Adrenal gland (tissue), 12 donors: Measurements from ENCODE around the gene PLXNA4. TPM values are rescaled to one million over a fixed set of nuclear protein-coding genes. Genes with fewer than 3 reads are reported as not detected.

Experiments used
- DNase-seq, 7 donors: peaks; one replicate each; pipeline ENCODE4 v3.0.0-alpha.2; 2019 to 2020
- H3K27ac ChIP-seq, 5 donors: fragments of 200-600 bp; sonication (generic) in 4 of 5; 1 replicate in 3 of 5; 2 replicates in 2 of 5; pipeline versions ENCODE4 v1.5.1 to v1.8.0; 2016 to 2020; ENCODE audit warnings: mild to moderate bottlenecking in 1 of 5
- H3K27me3 ChIP-seq: fragments of 200-600 bp; 2 replicates; pipeline ENCODE4 v1.8.0; 2021
- H3K36me3 ChIP-seq, 2 donors: fragments of 200-600 bp; replicated peaks in 1 of 2; 1 replicate in 1 of 2; 2 replicates in 1 of 2; pipeline versions ENCODE4 v1.5.1 to v1.8.0; 2018 to 2022
- H3K4me1 ChIP-seq, 2 donors: fragments of 200-600 bp; replicated peaks in 1 of 2; 1 replicate in 1 of 2; 2 replicates in 1 of 2; pipeline versions ENCODE4 v1.5.1 to v1.8.0; 2018 to 2021
- H3K4me3 ChIP-seq, 4 donors: fragments of 200-600 bp; sonication (generic) in 3 of 4; one replicate each; pipeline ENCODE4 v1.5.1; 2016 to 2018
- H3K9me3 ChIP-seq, 3 donors: fragments of 200-600 bp; sonication (generic) in 1 of 3; replicated peaks in 1 of 3; 1 replicate in 2 of 3; 2 replicates in 1 of 3; pipeline versions ENCODE4 v1.5.1 to v1.8.0; 2016 to 2021
- POLR2A ChIP-seq, 2 donors: fragments of 450-650 bp; IDR thresholded peaks; one replicate each; pipeline ENCODE4 v1.6.1; 2017; ENCODE audit warnings: antibody characterized with exemption in 2 of 2, mild to moderate bottlenecking in 2 of 2, moderate library complexity in 1 of 2
- WGBS, 4 donors: extraction: QIAGEN DNeasy Blood & Tissue Kit in 2 of 4; methylation state at CpG; one replicate each; pipeline versions ENCODE4 v1.1.5 to v1.1.7; 2013 to 2017; 5-methylcytosine and 5-hydroxymethylcytosine counted together
- intact Hi-C, 2 donors: fragments of 100-400 bp; cut with DNase I; formaldehyde crosslinking; loops; one replicate each; pipeline versions ENCODE4 v1.14.1 to v1.15.0; 2022 to 2023
- polyA plus RNA-seq, 3 donors: library from polyadenylated mRNA; stranded (reverse); fragments of 200-250 nt in 2 of 3; fragments of 350-450 nt in 1 of 3; fragmentation: Illumina TruSeq in 1 of 3; extraction: RNeasy Lipid Tissue Mini Kit (QIAGEN cat#74804) in 1 of 3; gene quantifications; one replicate each; pipeline ENCODE4 v1.2.3, GENCODE V29; 2013 to 2014
- total RNA-seq, 9 donors: library from RNA; depleted of rRNA in 4 of 9; stranded (reverse); fragments of >200 nt in 4 of 9; fragments of 120-200 nt in 1 of 9; fragmentation: NEBNext Ultra II Directional in 1 of 9; extraction: Animal tissue kit (Norgen Biotek cat#: 25700) in 1 of 9; gene quantifications; one replicate each; pipeline versions ENCODE4 v1.1.0 to v1.2.4, GENCODE V29; 2013 to 2023
- TF ChIP-seq, protein P1 (sequence below), 6 experiments: fragments of 450-650 bp in 4 of 6; fragments of 200-600 bp in 2 of 6; sonication (generic) in 1 of 6; IDR thresholded peaks; 1 replicate in 5 of 6; 2 replicates in 1 of 6; pipeline versions ENCODE4 v1.5.1 to v1.8.0; 2016 to 2021; ENCODE audit warnings: antibody characterized with exemption in 6 of 6, mild to moderate bottlenecking in 2 of 6, moderate library complexity in 1 of 6
- donor health status: healthy with polysubstance abuse.
- donor health status: Bipolar disorder and iron deficiency.
- donor health status: DM: yes; HTN: yes; CAD: no.
- donor health status: DM: no; HTN: no; CAD: no.
- donor health status: DM: no; HTN: no; CAD: no.
- donor health status: DM: yes; HTN: yes; CAD: no.

The PLXNA4 gene
- total and polyA plus RNA-seq, 12 donors = 0.99 to 10.7 (median 3.6) TPM

- H3K36me3 ChIP-seq = no peaks in the 10 kb centered on the region
- no peaks in the 10 kb centered on the region for H3K4me1 ChIP-seq
- 49 to 60% (median 57%) methylated on average over 4 of the region's 4 CpGs for WGBS, 4 donors
- no peaks in the 10 kb centered on the region for H3K27me3 ChIP-seq
- intact Hi-C loops = no loop called here
- no peak for DNase-seq
- H3K27ac ChIP-seq = no peak overlapping the region
- H3K4me3 ChIP-seq = no peak overlapping the region
- no peaks in the 10 kb centered on the region for H3K9me3 ChIP-seq
- TF ChIP-seq POLR2A (IDR thresholded peaks at IDR 0.05) = no peak
These were observed 283.5 kb downstream of the PLXNA4 start for GRCh38 chr7:132292803-132293202.

DNA sequence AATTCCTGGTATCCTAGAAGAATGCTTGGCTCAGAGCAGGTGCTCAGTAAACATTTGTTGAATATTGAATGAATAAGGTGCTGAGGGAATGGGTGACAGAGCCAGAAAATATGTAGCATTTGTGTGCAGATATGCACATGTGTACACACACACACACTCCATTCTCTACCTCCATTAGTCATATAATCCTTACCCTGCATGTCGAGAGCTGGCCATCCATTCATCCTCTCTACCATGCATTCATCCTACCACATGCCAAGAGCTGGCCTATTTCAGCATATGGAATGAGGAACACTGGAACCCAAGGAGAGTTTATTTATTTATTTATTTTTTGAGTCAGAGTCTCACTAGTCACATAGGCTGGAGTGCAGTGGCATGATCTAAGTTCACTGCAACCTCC, 284.8 kb downstream of the PLXNA4 start:
- no peaks in the 10 kb centered on the region for H3K9me3 ChIP-seq
- no peaks in the 10 kb centered on the region for H3K36me3 ChIP-seq
- no peak for DNase-seq
- intact Hi-C loops = no loop called here
- no peaks in the 10 kb centered on the region for H3K4me1 ChIP-seq
- WGBS, 4 donors = 70 to 100% (median 94%) methylated on average over 1 of the region's 1 CpG
- no peaks in the 10 kb centered on the region for H3K27me3 ChIP-seq
- TF ChIP-seq, protein P1, sequence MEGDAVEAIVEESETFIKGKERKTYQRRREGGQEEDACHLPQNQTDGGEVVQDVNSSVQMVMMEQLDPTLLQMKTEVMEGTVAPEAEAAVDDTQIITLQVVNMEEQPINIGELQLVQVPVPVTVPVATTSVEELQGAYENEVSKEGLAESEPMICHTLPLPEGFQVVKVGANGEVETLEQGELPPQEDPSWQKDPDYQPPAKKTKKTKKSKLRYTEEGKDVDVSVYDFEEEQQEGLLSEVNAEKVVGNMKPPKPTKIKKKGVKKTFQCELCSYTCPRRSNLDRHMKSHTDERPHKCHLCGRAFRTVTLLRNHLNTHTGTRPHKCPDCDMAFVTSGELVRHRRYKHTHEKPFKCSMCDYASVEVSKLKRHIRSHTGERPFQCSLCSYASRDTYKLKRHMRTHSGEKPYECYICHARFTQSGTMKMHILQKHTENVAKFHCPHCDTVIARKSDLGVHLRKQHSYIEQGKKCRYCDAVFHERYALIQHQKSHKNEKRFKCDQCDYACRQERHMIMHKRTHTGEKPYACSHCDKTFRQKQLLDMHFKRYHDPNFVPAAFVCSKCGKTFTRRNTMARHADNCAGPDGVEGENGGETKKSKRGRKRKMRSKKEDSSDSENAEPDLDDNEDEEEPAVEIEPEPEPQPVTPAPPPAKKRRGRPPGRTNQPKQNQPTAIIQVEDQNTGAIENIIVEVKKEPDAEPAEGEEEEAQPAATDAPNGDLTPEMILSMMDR (IDR thresholded peaks at IDR 0.05) = no peak
- TF ChIP-seq POLR2A (IDR thresholded peaks at IDR 0.05) = no peak
- no peak overlapping the region for H3K27ac ChIP-seq
- H3K4me3 ChIP-seq = no peak overlapping the region

GRCh38 chr7:132290021-132290420, 286.2 kb downstream of the PLXNA4 start:
- intact Hi-C loops = no loop called here
- H3K27ac ChIP-seq = no peak overlapping the region
- H3K4me3 ChIP-seq = no peak overlapping the region
- DNase-seq = no peak
- H3K36me3 ChIP-seq = no peaks in the 10 kb centered on the region
- TF ChIP-seq, protein P1 (IDR thresholded peaks at IDR 0.05) = no peak
- TF ChIP-seq POLR2A (IDR thresholded peaks at IDR 0.05) = no peak
- H3K9me3 ChIP-seq = no peaks in the 10 kb centered on the region
- H3K4me1 ChIP-seq = no peaks in the 10 kb centered on the region
- WGBS, 4 donors = 64 to 71% (median 68%) methylated on average over 3 to 5 of the region's 5 CpGs
- H3K27me3 ChIP-seq = no peaks in the 10 kb centered on the region

GRCh38 chr7:132286836-132287235, 289.4 kb downstream of the PLXNA4 start:
- Histone ChIP-seq H3K27me3 (no peaks in the 10 kb centered on the region), H3K36me3 (no peaks in the 10 kb centered on the region), H3K27ac (no peak overlapping the region), H3K4me3 (no peak overlapping the region), H3K9me3 (no peaks in the 10 kb centered on the region), H3K4me1 (no peaks in the 10 kb centered on the region)
- intact Hi-C loops = no loop called here
- TF ChIP-seq, protein P1 (IDR thresholded peaks at IDR 0.05) = no peak
- TF ChIP-seq POLR2A (IDR thresholded peaks at IDR 0.05) = no peak
- 71 to 74% (median 71%) methylated on average over 5 of the region's 5 CpGs for WGBS, 4 donors
- no peak for DNase-seq

DNA sequence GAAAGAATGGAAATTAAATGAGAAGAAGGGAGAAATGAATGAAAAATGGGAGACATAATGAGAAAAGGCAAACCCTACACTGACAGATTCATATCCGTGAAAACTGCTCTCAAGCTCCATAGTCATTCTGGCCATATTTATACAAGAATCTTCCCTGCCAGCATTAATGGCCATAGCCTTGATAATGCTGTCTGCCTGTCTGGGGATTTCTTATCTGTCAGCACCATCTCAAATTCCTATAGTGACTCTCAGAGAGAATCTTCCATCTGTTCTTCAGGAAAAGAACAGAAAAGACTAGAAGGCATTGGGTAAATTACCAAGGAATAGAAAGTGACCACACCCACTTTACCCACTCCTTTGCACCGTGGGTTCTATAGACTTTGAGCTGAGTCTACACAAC, 295.9 kb downstream of the PLXNA4 start:
- no peak overlapping the region for H3K27ac ChIP-seq
- no peak for DNase-seq
- H3K4me1 ChIP-seq = no peaks in the 10 kb centered on the region
- no peak overlapping the region for H3K4me3 ChIP-seq
- intact Hi-C loops = no loop called here
- no peaks in the 10 kb centered on the region for H3K36me3 ChIP-seq
- no peaks in the 10 kb centered on the region for H3K9me3 ChIP-seq
- H3K27me3 ChIP-seq = no peaks in the 10 kb centered on the region
- TF ChIP-seq POLR2A (IDR thresholded peaks at IDR 0.05) = no peak
- TF ChIP-seq, protein P1 (IDR thresholded peaks at IDR 0.05) = no peak
- 37 to 50% (median 40%) methylated on average over 2 of the region's 2 CpGs for WGBS, 4 donors
